ENCODE results near the gene C11orf16.

The C11orf16 gene

GRCh38 chr11:8930456-8931175 lies 2.1 kb downstream of the C11orf16 start:
- H3K9ac ChIP-seq (ENCODE audit: low read depth, low read length, poor library complexity, severe bottlenecking) = no peak overlapping the region
- no peaks in the 10 kb centered on the region for H3K79me2 ChIP-seq (ENCODE audit: insufficient read depth, low read length)
- no peaks in the 10 kb centered on the region for H3K4me1 ChIP-seq (ENCODE audit: insufficient read depth, low read length, poor library complexity, severe bottlenecking)
- H3K9me2 ChIP-seq (replicated peaks; ENCODE audit: low read depth, low read length) = no peaks in the 10 kb centered on the region
- TF ChIP-seq CTCF (conservative IDR thresholded peaks at IDR 0.05; ENCODE audit: low read length) (no peak), EZH2phosphoT487 (IDR thresholded peaks at IDR 0.05; ENCODE audit: borderline replicate concordance) (no peak)
- H2AFZ ChIP-seq (ENCODE audit: low read length) = no peak overlapping the region
- no peaks in the 10 kb centered on the region for H4K20me1 ChIP-seq (ENCODE audit: insufficient read depth, low read length, poor library complexity, severe bottlenecking)
- no peak overlapping the region for H3K4me3 ChIP-seq (ENCODE audit: low read length, poor library complexity, severe bottlenecking)
- no peaks in the 10 kb centered on the region for H3K9me3 ChIP-seq (ENCODE audit: insufficient read depth, low read depth, low read length)
- H3K27me3 ChIP-seq (ENCODE audit: insufficient read depth, low read length, poor library complexity, severe bottlenecking) = no peaks in the 10 kb centered on the region
- no peaks in the 10 kb centered on the region for H3F3A ChIP-seq (ENCODE audit: low read depth)
- H3K36me3 ChIP-seq (ENCODE audit: insufficient read depth, low read length) = no peaks in the 10 kb centered on the region
- no peak overlapping the region for H3K4me2 ChIP-seq (ENCODE audit: low read depth, low read length, poor library complexity, severe bottlenecking)

DNA sequence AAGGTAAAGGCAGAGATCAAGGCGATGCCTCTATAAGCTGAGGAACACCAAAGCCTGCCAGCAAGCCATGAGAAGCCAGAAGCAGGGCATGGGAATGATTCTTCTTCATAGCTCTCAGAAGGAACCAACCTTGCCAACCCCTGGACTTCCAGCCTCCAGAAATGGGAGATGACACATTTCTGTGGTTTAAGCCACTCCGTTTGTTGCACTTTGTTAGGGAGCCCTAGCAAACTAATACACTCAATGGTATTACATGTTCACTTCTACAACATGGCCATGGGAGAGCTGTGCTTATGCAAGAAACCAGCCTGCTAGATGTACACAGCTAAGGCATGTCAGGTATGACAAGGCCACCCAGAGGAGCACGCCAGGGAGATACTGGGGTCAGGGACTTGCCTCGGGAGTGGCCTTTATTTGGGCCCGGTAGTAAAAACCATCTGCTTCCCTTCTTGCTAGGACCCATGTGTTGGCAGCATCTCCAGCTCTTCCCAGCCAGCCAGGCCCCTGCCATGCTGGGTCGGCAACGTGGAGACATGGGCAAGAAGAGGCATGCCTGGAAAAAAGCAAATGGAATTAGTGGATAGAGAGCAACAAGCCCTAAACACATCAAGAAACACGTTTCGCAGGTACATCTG lies 3.6 kb downstream of the C11orf16 start:
- no peaks in the 10 kb centered on the region for H3K79me2 ChIP-seq (ENCODE audit: insufficient read depth, low read length)
- H3F3A ChIP-seq (ENCODE audit: low read depth) = no peaks in the 10 kb centered on the region
- no peaks in the 10 kb centered on the region for H3K9me3 ChIP-seq (ENCODE audit: insufficient read depth, low read depth, low read length)
- H3K4me1 ChIP-seq (ENCODE audit: insufficient read depth, low read length, poor library complexity, severe bottlenecking) = no peaks in the 10 kb centered on the region
- H2AFZ ChIP-seq (ENCODE audit: low read length) = no peak overlapping the region
- H3K27me3 ChIP-seq (ENCODE audit: insufficient read depth, low read length, poor library complexity, severe bottlenecking) = no peaks in the 10 kb centered on the region
- H3K9ac ChIP-seq (ENCODE audit: low read depth, low read length, poor library complexity, severe bottlenecking) = no peak overlapping the region
- no peaks in the 10 kb centered on the region for H3K36me3 ChIP-seq (ENCODE audit: insufficient read depth, low read length)
- TF ChIP-seq EZH2phosphoT487 (IDR thresholded peaks at IDR 0.05; ENCODE audit: borderline replicate concordance) (no peak), CTCF (conservative IDR thresholded peaks at IDR 0.05; ENCODE audit: low read length) (no peak)
- H3K4me3 ChIP-seq (ENCODE audit: low read length, poor library complexity, severe bottlenecking) = no peak overlapping the region
- H3K9me2 ChIP-seq (replicated peaks; ENCODE audit: low read depth, low read length) = no peaks in the 10 kb centered on the region
- H4K20me1 ChIP-seq (ENCODE audit: insufficient read depth, low read length, poor library complexity, severe bottlenecking) = no peaks in the 10 kb centered on the region
- no peak overlapping the region for H3K4me2 ChIP-seq (ENCODE audit: low read depth, low read length, poor library complexity, severe bottlenecking)

- Histone ChIP-seq H3K9me3 (ENCODE audit: insufficient read depth, low read depth, low read length) (no peaks in the 10 kb centered on the region), H3K9me2 (replicated peaks; ENCODE audit: low read depth, low read length) (no peaks in the 10 kb centered on the region), H3K9ac (ENCODE audit: low read depth, low read length, poor library complexity, severe bottlenecking) (no peak overlapping the region), H3K27me3 (ENCODE audit: insufficient read depth, low read length, poor library complexity, severe bottlenecking) (no peaks in the 10 kb centered on the region), H3K4me3 (ENCODE audit: low read length, poor library complexity, severe bottlenecking) (no peak overlapping the region), H4K20me1 (ENCODE audit: insufficient read depth, low read length, poor library complexity, severe bottlenecking) (no peaks in the 10 kb centered on the region), H3K79me2 (ENCODE audit: insufficient read depth, low read length) (no peaks in the 10 kb centered on the region), H3F3A (ENCODE audit: low read depth) (no peaks in the 10 kb centered on the region), H3K4me1 (ENCODE audit: insufficient read depth, low read length, poor library complexity, severe bottlenecking) (no peaks in the 10 kb centered on the region), H3K4me2 (ENCODE audit: low read depth, low read length, poor library complexity, severe bottlenecking) (no peak overlapping the region), H2AFZ (ENCODE audit: low read length) (no peak overlapping the region), H3K36me3 (ENCODE audit: insufficient read depth, low read length) (no peaks in the 10 kb centered on the region)
- TF ChIP-seq EZH2phosphoT487 (IDR thresholded peaks at IDR 0.05; ENCODE audit: borderline replicate concordance) (no peak), CTCF (conservative IDR thresholded peaks at IDR 0.05; ENCODE audit: low read length) (no peak)
Observed at GRCh38 chr11:8928205-8928604, 4.5 kb downstream of the C11orf16 start.

Measured in Loucy (cell line).